Urinary bladder (tissue), 4 donors: ENCODE results near the gene JAG2. TPM values are rescaled to one million over a fixed set of nuclear protein-coding genes. Genes with fewer than 3 reads are reported as not detected.

Experiments
- DNase-seq: peaks from one replicate; pipeline ENCODE4 v3.0.0-alpha.2; 2015; ENCODE audit errors: extremely low spot score
- H3K27ac ChIP-seq: one replicate; pipeline ENCODE4 v1.5.1; 2013; ENCODE audit warnings: low read depth, mild to moderate bottlenecking, moderate library complexity
- H3K36me3 ChIP-seq: one replicate; pipeline ENCODE4 v1.6.1; 2013; ENCODE audit warnings: mild to moderate bottlenecking, moderate library complexity; ENCODE audit not compliant: insufficient read depth
- H3K4me1 ChIP-seq: one replicate; pipeline ENCODE4 v1.6.1; 2013; ENCODE audit warnings: mild to moderate bottlenecking, moderate library complexity; ENCODE audit not compliant: insufficient read depth
- H3K4me3 ChIP-seq: one replicate; pipeline ENCODE4 v1.5.1; 2013; ENCODE audit warnings: low read depth, low read length
- WGBS: extraction: QIAGEN DNeasy Blood & Tissue Kit; methylation state at CpG from one replicate; pipeline ENCODE4 v1.1.7; 2013; 5-methylcytosine and 5-hydroxymethylcytosine counted together
- polyA plus RNA-seq: library from polyadenylated mRNA; stranded (reverse); fragments of 200-250 nt; gene quantifications from one replicate; pipeline ENCODE4 v1.2.3, GENCODE V29; 2013
- total RNA-seq: library from RNA; depleted of rRNA; stranded (reverse); fragments of >200 nt; gene quantifications from one replicate; pipeline ENCODE4 v1.2.3, GENCODE V29; 2014
- donor health status: healthy with polysubstance abuse.
- donor health status: healthy.

The JAG2 gene
- total and polyA plus RNA-seq, 2 donors = 11.2 to 22.4 TPM

GRCh38 chr14:105182296-105183020 is 13.9 kb upstream of the JAG2 start:
- no peak overlapping the region for H3K4me3 ChIP-seq
- peaks cover 3% of the 10 kb centered on the region for H3K4me1 ChIP-seq
- H3K27ac ChIP-seq = no peak overlapping the region
- DNase-seq = no peak
- no peaks in the 10 kb centered on the region for H3K36me3 ChIP-seq
- WGBS = 65% methylated on average over 25 of the region's 25 CpGs

- WGBS = 49% methylated on average over 21 of the region's 21 CpGs
- peak overlapping the region; percentile 68 for H3K4me3 ChIP-seq
- no peaks in the 10 kb centered on the region for H3K36me3 ChIP-seq
- no peak for DNase-seq
- H3K4me1 ChIP-seq = peaks cover 3% of the 10 kb centered on the region
- H3K27ac ChIP-seq = no peak overlapping the region
Observed at GRCh38 chr14:105181549-105182295, 13.1 kb upstream of the JAG2 start.

GRCh38 chr14:105180592-105181548 is 12.3 kb upstream of the JAG2 start, which contains the start of gene NUDT14:
NUDT14 (minus strand) TSS chr14:105181312; CDS start chr14:105181209, 103 bp downstream.
- Histone ChIP-seq H3K36me3 (no peaks in the 10 kb centered on the region), H3K4me1 (peaks cover 3% of the 10 kb centered on the region), H3K4me3 (peak within 1 kb of the TSS; percentile 68), H3K27ac (no peak within 1 kb of the TSS)
- 1% methylated on average over 104 of the region's 106 CpGs for WGBS
- DNase-seq = no peak

- 91% methylated on average over 13 of the region's 13 CpGs for WGBS
- no peak overlapping the region for H3K4me3 ChIP-seq
- no peaks in the 10 kb centered on the region for H3K36me3 ChIP-seq
- peaks cover 3% of the 10 kb centered on the region for H3K4me1 ChIP-seq
- H3K27ac ChIP-seq = no peak overlapping the region
- no peak for DNase-seq
Observed at GRCh38 chr14:105179191-105179590, 10.6 kb upstream of the JAG2 start.

- H3K4me3 ChIP-seq = no peak overlapping the region
- no peak for DNase-seq
- H3K36me3 ChIP-seq = no peaks in the 10 kb centered on the region
- no peak overlapping the region for H3K27ac ChIP-seq
- WGBS = 94% methylated on average over 11 of the region's 11 CpGs
- H3K4me1 ChIP-seq = peaks cover 3% of the 10 kb centered on the region
Observed at GRCh38 chr14:105178868-105179140, 10.2 kb upstream of the JAG2 start.

- Histone ChIP-seq H3K4me3 (no peak overlapping the region), H3K27ac (no peak overlapping the region), H3K4me1 (peaks cover 3% of the 10 kb centered on the region), H3K36me3 (no peaks in the 10 kb centered on the region)
- no peak for DNase-seq
- WGBS = 88% methylated on average over 19 of the region's 19 CpGs
Observed at GRCh38 chr14:105178069-105178867, 9.7 kb upstream of the JAG2 start.

- Histone ChIP-seq H3K4me3 (no peak overlapping the region), H3K27ac (no peak overlapping the region), H3K36me3 (no peaks in the 10 kb centered on the region), H3K4me1 (peaks cover 3% of the 10 kb centered on the region)
- no peak for DNase-seq
- WGBS = 74% methylated on average over 11 of the region's 11 CpGs
Observed at GRCh38 chr14:105177082-105177481, 8.5 kb upstream of the JAG2 start.

GRCh38 chr14:105176513-105176912 is 7.9 kb upstream of the JAG2 start:
- DNase-seq = no peak
- 85% methylated on average over 15 of the region's 15 CpGs for WGBS

GRCh38 chr14:105173901-105174894 is 5.6 kb upstream of the JAG2 start:
- H3K4me1 ChIP-seq = no peaks in the 10 kb centered on the region
- no peak for DNase-seq
- WGBS = 74% methylated on average over 32 of the region's 32 CpGs
- H3K27ac ChIP-seq = no peak overlapping the region
- no peaks in the 10 kb centered on the region for H3K36me3 ChIP-seq
- H3K4me3 ChIP-seq = no peak overlapping the region

More at GRCh38 chr14:105176513-105176912, 7.9 kb upstream of the JAG2 start:
- Histone ChIP-seq H3K4me1 (peaks cover 2% of the 10 kb centered on the region), H3K4me3 (no peak overlapping the region), H3K36me3 (no peaks in the 10 kb centered on the region), H3K27ac (no peak overlapping the region)

GRCh38 chr14:105173145-105173544 is 4.6 kb upstream of the JAG2 start:
- Histone ChIP-seq H3K27ac (no peak overlapping the region), H3K36me3 (no peaks in the 10 kb centered on the region), H3K4me3 (no peak overlapping the region), H3K4me1 (no peaks in the 10 kb centered on the region)
- no peak for DNase-seq
- WGBS = 94% methylated on average over 13 of the region's 13 CpGs

- H3K4me1 ChIP-seq = no peaks in the 10 kb centered on the region
- DNase-seq = no peak
- WGBS = 66% methylated on average over 7 of the region's 7 CpGs
- H3K36me3 ChIP-seq = no peaks in the 10 kb centered on the region
- no peak overlapping the region for H3K4me3 ChIP-seq
- no peak overlapping the region for H3K27ac ChIP-seq
Observed at GRCh38 chr14:105172476-105172875, 3.9 kb upstream of the JAG2 start.
